Tibial artery (tissue), 4 donors: Measurements from ENCODE around the gene MYL6B.

Experiments
- DNase-seq, 2 donors: peaks; one replicate each; pipeline ENCODE4 v3.0.0-alpha.2; 2019
- H3K27ac ChIP-seq, 2 donors: fragments of 200-600 bp; sonication (generic) in 1 of 2; 1 replicate in 1 of 2; 2 replicates in 1 of 2; pipeline ENCODE4 v1.5.1; 2018 to 2019; ENCODE audit warnings: mild to moderate bottlenecking in 1 of 2
- H3K27me3 ChIP-seq, 2 donors: fragments of 200-600 bp; sonication (generic) in 1 of 2; one replicate each; pipeline versions ENCODE4 v1.5.1 to v1.6.0; 2016 to 2019
- H3K36me3 ChIP-seq, 3 donors: fragments of 200-600 bp; sonication (generic) in 2 of 3; one replicate each; pipeline ENCODE4 v1.5.1; 2016 to 2019; ENCODE audit warnings: mild to moderate bottlenecking in 2 of 3
- H3K4me1 ChIP-seq, 4 donors: fragments of 200-600 bp; sonication (generic) in 2 of 4; 1 replicate in 3 of 4; 2 replicates in 1 of 4; pipeline ENCODE4 v1.5.1; 2016 to 2019
- H3K4me3 ChIP-seq, 2 donors: fragments of 200-600 bp; sonication (generic) in 1 of 2; 1 replicate in 1 of 2; 2 replicates in 1 of 2; pipeline ENCODE4 v1.5.1; 2018 to 2019; ENCODE audit warnings: mild to moderate bottlenecking in 2 of 2
- H3K9me3 ChIP-seq, 3 donors: fragments of 200-600 bp; sonication (generic) in 1 of 3; one replicate each; pipeline ENCODE4 v1.5.1; 2016 to 2019
- intact Hi-C: fragments of 100-400 bp; cut with DNase I; formaldehyde crosslinking; loops from one replicate; pipeline ENCODE4 v1.15.0; 2023; ENCODE audit warnings: low total_unique reads
- TF ChIP-seq, protein P1 (sequence below), 2 experiments: fragments of 200-600 bp in 1 of 2; fragments of 450-650 bp in 1 of 2; IDR thresholded peaks; one replicate each; pipeline ENCODE4 v1.5.1; 2017 to 2019; ENCODE audit warnings: antibody characterized with exemption in 2 of 2, mild to moderate bottlenecking in 1 of 2, moderate library complexity in 1 of 2

MYL6B gene

DNA sequence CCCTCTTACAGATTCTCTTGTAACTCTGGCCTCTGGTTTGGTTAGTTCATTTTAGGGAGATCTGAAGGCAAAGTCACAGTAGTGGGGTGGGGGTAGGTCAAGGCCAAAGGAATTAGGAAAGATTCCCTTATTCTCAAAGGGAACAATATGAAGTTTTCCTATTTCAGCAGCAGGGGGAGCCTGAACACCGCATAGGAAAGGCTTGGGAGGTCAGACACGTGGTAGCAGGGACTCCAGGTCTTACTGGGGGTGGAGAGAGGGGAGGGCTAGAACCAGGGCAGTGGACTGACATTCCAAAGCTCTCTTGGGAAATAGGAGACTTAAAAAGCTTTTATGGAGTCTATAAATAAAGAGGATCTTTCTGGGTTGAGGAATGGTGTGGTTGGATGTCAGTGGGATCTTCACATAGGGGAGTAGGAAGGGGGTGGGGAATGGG lies 33.0 kb upstream of the MYL6B start:
- peak overlapping the region; percentile 86 to 94 for H3K27ac ChIP-seq
- H3K27me3 ChIP-seq, result no peaks in the 10 kb centered on the region
- TF ChIP-seq, protein P1, sequence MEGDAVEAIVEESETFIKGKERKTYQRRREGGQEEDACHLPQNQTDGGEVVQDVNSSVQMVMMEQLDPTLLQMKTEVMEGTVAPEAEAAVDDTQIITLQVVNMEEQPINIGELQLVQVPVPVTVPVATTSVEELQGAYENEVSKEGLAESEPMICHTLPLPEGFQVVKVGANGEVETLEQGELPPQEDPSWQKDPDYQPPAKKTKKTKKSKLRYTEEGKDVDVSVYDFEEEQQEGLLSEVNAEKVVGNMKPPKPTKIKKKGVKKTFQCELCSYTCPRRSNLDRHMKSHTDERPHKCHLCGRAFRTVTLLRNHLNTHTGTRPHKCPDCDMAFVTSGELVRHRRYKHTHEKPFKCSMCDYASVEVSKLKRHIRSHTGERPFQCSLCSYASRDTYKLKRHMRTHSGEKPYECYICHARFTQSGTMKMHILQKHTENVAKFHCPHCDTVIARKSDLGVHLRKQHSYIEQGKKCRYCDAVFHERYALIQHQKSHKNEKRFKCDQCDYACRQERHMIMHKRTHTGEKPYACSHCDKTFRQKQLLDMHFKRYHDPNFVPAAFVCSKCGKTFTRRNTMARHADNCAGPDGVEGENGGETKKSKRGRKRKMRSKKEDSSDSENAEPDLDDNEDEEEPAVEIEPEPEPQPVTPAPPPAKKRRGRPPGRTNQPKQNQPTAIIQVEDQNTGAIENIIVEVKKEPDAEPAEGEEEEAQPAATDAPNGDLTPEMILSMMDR (IDR thresholded peaks at IDR 0.05), result peak; percentile 83 to 94
- H3K36me3 ChIP-seq, result peaks cover 19 to 27% (median 21%) of the 10 kb centered on the region in 3 donors
- peak; percentile 75 to 89 for DNase-seq
- peaks cover 0 to 30% (median 24%) of the 10 kb centered on the region in 4 donors for H3K4me1 ChIP-seq
- peak overlapping the region; percentile 62 to 75 for H3K4me3 ChIP-seq
- H3K9me3 ChIP-seq, result no peaks in the 10 kb centered on the region
- intact Hi-C loops, result loop anchor here (2.0 to 5.0 kb wide), 2 partner anchors 105 to 348 kb away; partner anchors contain the start of genes NABP2 and SPRYD4

DNA sequence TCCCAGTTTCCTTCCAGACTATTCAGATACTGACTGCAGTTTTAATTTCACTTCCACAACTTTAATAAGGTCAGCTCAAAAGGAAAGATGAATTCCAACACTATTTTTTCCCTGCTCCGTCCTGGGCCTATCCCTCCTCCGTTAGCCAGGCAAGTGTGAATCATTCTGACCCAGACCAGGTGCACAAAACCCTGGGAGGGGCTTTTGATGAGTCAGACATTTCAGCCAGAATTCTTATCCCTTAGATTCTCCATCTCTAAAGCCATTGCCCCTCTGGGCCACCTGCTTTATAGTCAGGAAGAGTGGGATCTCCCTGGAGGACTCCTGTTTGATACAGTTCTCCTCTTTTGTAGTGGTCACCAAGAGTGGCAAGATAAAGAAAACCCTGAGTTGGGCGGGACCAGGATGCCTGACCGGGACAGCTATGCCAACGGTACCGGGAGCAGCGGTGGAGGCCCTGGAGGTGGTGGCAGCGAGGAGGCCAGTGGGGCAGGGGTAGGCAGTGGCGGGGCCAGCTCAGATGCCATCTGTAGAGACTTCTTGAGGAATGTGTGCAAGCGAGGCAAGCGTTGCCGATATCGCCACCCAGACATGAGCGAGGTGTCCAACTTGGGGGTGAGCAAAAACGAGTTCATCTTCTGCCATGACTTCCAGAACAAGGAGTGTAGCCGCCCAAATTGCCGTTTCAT lies 32.1 kb upstream of the MYL6B start:
- Histone ChIP-seq H3K27me3 (no peaks in the 10 kb centered on the region), H3K36me3 (peaks cover 19 to 27% (median 21%) of the 10 kb centered on the region in 3 donors), H3K27ac (peak overlapping the region; percentile 86 to 94), H3K4me3 (no peak overlapping the region), H3K9me3 (no peaks in the 10 kb centered on the region), H3K4me1 (peaks cover 0 to 31% (median 23%) of the 10 kb centered on the region in 4 donors)
- intact Hi-C loops, result no loop called here
- TF ChIP-seq, protein P1 (IDR thresholded peaks at IDR 0.05), result no peak
- DNase-seq, result no peak

DNA sequence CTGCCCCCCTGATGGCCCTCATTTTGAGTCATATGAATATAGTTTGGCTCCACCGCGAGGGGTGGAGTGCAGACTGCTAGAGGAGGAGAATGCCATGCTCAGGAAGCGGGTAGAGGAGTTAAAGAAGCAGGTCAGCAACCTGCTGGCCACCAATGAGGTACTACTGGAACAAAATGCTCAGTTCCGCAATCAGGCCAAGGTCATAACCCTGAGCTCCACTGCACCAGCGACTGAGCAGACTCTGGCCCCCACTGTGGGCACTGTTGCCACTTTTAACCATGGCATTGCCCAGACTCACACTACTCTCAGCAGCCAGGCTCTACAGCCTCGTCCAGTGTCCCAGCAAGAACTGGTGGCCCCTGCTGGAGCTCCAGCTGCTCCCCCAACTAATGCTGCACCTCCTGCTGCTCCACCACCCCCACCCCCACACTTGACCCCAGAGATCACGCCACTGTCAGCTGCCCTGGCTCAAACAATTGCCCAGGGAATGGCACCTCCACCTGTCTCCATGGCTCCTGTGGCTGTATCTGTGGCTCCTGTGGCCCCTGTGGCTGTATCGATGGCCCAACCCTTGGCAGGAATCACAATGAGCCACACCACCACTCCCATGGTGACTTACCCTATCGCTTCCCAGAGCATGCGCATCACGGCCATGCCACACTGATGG lies 31.1 kb upstream of the MYL6B start:
- TF ChIP-seq, protein P1 (IDR thresholded peaks at IDR 0.05), result no peak
- peaks cover 19 to 27% (median 21%) of the 10 kb centered on the region in 3 donors for H3K36me3 ChIP-seq
- intact Hi-C loops, result no loop called here
- no peaks in the 10 kb centered on the region for H3K27me3 ChIP-seq
- no peaks in the 10 kb centered on the region for H3K9me3 ChIP-seq
- no peak for DNase-seq
- H3K4me1 ChIP-seq, result peaks cover 5 to 42% (median 24%) of the 10 kb centered on the region in 4 donors
- no peak overlapping the region for H3K4me3 ChIP-seq
- H3K27ac ChIP-seq, result peak overlapping the region; percentile 86 to 94

DNA sequence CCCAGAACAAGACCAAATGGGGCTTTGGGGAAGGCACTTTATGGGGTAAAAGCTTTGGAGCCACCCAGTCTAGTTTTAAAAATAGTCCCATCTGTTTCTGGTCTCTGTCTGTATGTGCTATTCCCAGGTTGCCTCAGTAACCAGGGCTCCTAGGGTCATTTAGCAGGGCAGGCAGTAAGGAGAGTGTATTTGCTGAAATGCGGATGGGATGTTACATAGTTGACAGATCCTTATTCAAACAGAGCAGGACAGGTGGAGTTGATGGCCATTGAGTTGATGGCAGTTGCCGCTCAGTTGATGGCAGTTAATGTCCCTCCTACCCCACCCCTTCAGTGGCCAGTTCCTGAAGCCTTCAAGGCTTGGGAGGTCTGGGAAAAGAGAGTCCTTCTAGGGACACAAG lies 29.8 kb upstream of the MYL6B start:
- Histone ChIP-seq H3K4me3 (no peak overlapping the region), H3K36me3 (peaks cover 19 to 27% (median 21%) of the 10 kb centered on the region in 3 donors), H3K27ac (peak overlapping the region in 1 of 2 donors; percentile 94), H3K4me1 (peaks cover 5 to 53% (median 35%) of the 10 kb centered on the region in 4 donors), H3K9me3 (no peaks in the 10 kb centered on the region), H3K27me3 (no peaks in the 10 kb centered on the region)
- TF ChIP-seq, protein P1 (IDR thresholded peaks at IDR 0.05), result no peak
- DNase-seq, result no peak
- intact Hi-C loops, result no loop called here

DNA sequence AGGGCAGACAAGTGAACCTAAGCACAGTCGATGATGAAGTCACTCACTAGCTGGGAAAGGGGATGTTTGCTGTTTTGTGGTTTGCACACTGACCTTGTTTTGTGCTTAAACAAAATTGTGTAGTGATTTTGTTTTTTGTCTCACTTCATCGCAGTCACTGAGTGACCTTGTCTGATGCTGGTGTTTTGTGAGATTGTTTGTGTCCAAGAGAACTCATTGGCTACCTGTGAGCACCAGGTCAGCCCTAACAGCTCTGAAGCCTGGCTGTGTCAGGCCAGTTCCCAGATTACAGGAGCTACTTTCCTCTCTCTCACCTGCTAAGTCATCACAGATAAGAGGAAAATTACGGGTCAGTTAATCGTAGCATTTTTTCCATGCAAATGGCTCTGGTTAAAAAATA lies 28.3 kb upstream of the MYL6B start:
- Histone ChIP-seq H3K36me3 (peaks cover 19 to 27% (median 21%) of the 10 kb centered on the region in 3 donors), H3K9me3 (no peaks in the 10 kb centered on the region), H3K27me3 (no peaks in the 10 kb centered on the region), H3K4me1 (peaks cover 5 to 43% (median 28%) of the 10 kb centered on the region in 4 donors), H3K4me3 (no peak overlapping the region), H3K27ac (no peak overlapping the region)
- TF ChIP-seq, protein P1 (IDR thresholded peaks at IDR 0.05), result no peak
- intact Hi-C loops, result no loop called here
- no peak for DNase-seq
